Neural cell (in vitro differentiated cells): ENCODE data around the gene POU2F3. TPM values are rescaled to one million over a fixed set of nuclear protein-coding genes. Genes with fewer than 3 reads are reported as not detected.

Experiments used
- H2AFZ ChIP-seq: fragments of 200-600, 300-800 bp; sonication (generic), shearing (Covaris generic); 2 replicates; pipeline ENCODE4 v1.6.0; 2014; ENCODE audit warnings: low read depth, mild to moderate bottlenecking, antibody characterized with exemption, low read length, moderate library complexity
- H3F3A ChIP-seq: fragments of 200-600 bp; shearing (Covaris generic); 2 replicates; pipeline ENCODE4 v1.6.1; 2016; ENCODE audit warnings: mild to moderate bottlenecking, moderate library complexity, mixed read lengths, antibody characterized with exemption, low read length; ENCODE audit not compliant: insufficient read depth, poor library complexity, severe bottlenecking
- H3K27ac ChIP-seq: fragments of 200-600, 300-800 bp; sonication (generic), shearing (Covaris generic); 2 replicates; pipeline ENCODE4 v1.5.1; 2014; ENCODE audit warnings: mild to moderate bottlenecking, low read length, moderate library complexity
- H3K27me3 ChIP-seq: fragments of 300-800, 200-600 bp; sonication (generic), shearing (Covaris generic); 2 replicates; pipeline ENCODE4 v1.6.0; 2014; ENCODE audit warnings: mild to moderate bottlenecking, low read depth, low read length, moderate library complexity; ENCODE audit not compliant: insufficient read depth
- H3K36me3 ChIP-seq: fragments of 300-800, 200-600 bp; sonication (generic), shearing (Covaris generic); 2 replicates; pipeline ENCODE4 v1.5.1; 2014; ENCODE audit warnings: mild to moderate bottlenecking, antibody characterized with exemption, low read length, moderate library complexity; ENCODE audit not compliant: insufficient read depth
- H3K4me2 ChIP-seq: fragments of 300-800, 200-600 bp; sonication (generic), shearing (Covaris generic); 2 replicates; pipeline ENCODE4 v1.6.0; 2014; ENCODE audit warnings: mild to moderate bottlenecking, low read length
- H3K4me3 ChIP-seq: fragments of 300-800, 200-600 bp; sonication (generic), shearing (Covaris generic); 2 replicates; pipeline ENCODE4 v1.5.1; 2014; ENCODE audit warnings: mild to moderate bottlenecking, low read length, moderate library complexity
- H3K79me2 ChIP-seq: fragments of 200-600 bp; shearing (Covaris generic); replicated peaks from 2 replicates; pipeline ENCODE4 v1.6.0; 2014; ENCODE audit warnings: mild to moderate bottlenecking, low read length, moderate library complexity; ENCODE audit not compliant: insufficient read depth
- H3K9ac ChIP-seq: fragments of 300-800, 200-600 bp; sonication (generic), shearing (Covaris generic); 2 replicates; pipeline ENCODE4 v1.6.1; 2016; ENCODE audit warnings: mild to moderate bottlenecking, low read length, mixed read lengths
- H3K9me2 ChIP-seq: fragments of 200-600 bp; shearing (Covaris generic); 2 replicates; pipeline ENCODE4 v1.6.1; 2016; ENCODE audit warnings: mild to moderate bottlenecking, low read length, mixed read lengths; ENCODE audit not compliant: insufficient read depth
- H3K9me3 ChIP-seq: fragments of 200-600, 300-800 bp; sonication (generic), shearing (Covaris generic); 2 replicates; pipeline ENCODE4 v1.6.1; 2016; ENCODE audit warnings: mild to moderate bottlenecking, mixed run types, low read length, moderate library complexity, mixed read lengths
- H4K20me1 ChIP-seq: fragments of 200-600 bp; shearing (Covaris generic); 2 replicates; pipeline ENCODE4 v1.6.1; 2016; ENCODE audit warnings: mild to moderate bottlenecking, mixed run types; ENCODE audit not compliant: insufficient read depth
- CTCF ChIP-seq: fragments of 450-650 bp; IDR thresholded peaks from 2 replicates; pipeline ENCODE4 v1.5.1; 2014; ENCODE audit warnings: antibody characterized with exemption, mild to moderate bottlenecking, moderate library complexity; ENCODE audit not compliant: poor library complexity, severe bottlenecking
- EP300 ChIP-seq: fragments of 450-650 bp; conservative IDR thresholded peaks from 2 replicates; pipeline ENCODE4 v1.6.1; 2014; ENCODE audit warnings: antibody characterized with exemption, mild to moderate bottlenecking, moderate library complexity; ENCODE audit not compliant: poor library complexity, severe bottlenecking
- EZH2 ChIP-seq: fragments of 200-600, 300-800 bp; shearing (Covaris generic), sonication (generic); IDR thresholded peaks from 2 replicates; pipeline ENCODE4 v1.6.1; 2014; ENCODE audit warnings: antibody characterized with exemption, low read length, borderline replicate concordance, mild to moderate bottlenecking; ENCODE audit not compliant: insufficient read depth, poor library complexity, severe bottlenecking
- MXI1 ChIP-seq: fragments of 450-650 bp; conservative IDR thresholded peaks from 2 replicates; pipeline ENCODE4 v1.6.1; 2014; ENCODE audit warnings: antibody characterized with exemption, mild to moderate bottlenecking; ENCODE audit not compliant: poor library complexity, severe bottlenecking
- POLR2AphosphoS5 ChIP-seq: IDR thresholded peaks from 2 replicates; pipeline ENCODE4 v1.6.1; 2012
- RAD21 ChIP-seq: fragments of 450-650 bp; conservative IDR thresholded peaks from 2 replicates; pipeline ENCODE4 v1.6.1; 2014; ENCODE audit warnings: antibody characterized with exemption, mild to moderate bottlenecking, moderate library complexity
- REST ChIP-seq: IDR thresholded peaks from 2 replicates; pipeline ENCODE4 v1.6.1; 2012; ENCODE audit warnings: borderline replicate concordance
- SMC3 ChIP-seq: fragments of 450-650 bp; conservative IDR thresholded peaks from 2 replicates; pipeline ENCODE4 v1.6.1; 2014; ENCODE audit warnings: antibody characterized with exemption, mild to moderate bottlenecking, moderate library complexity; ENCODE audit not compliant: poor library complexity
- TAF1 ChIP-seq: IDR thresholded peaks from 2 replicates; pipeline ENCODE4 v1.6.1; 2012; ENCODE audit warnings: low read depth
- polyA plus RNA-seq: library from polyadenylated mRNA; depleted of rRNA; stranded (reverse); fragments of >200 nt; gene quantifications from 2 replicates; pipeline ENCODE4 v1.2.3, GENCODE V29; 2014

POU2F3 gene
- polyA plus RNA-seq, 1 donor from 2014 or later: not detected

- no peak overlapping the region for H3K27ac ChIP-seq
- no peaks in the 10 kb centered on the region for H3K9me3 ChIP-seq
- H3K36me3 ChIP-seq: no peaks in the 10 kb centered on the region
- peak overlapping the region; percentile 84 for H3K4me3 ChIP-seq
- H3K27me3 ChIP-seq: no peaks in the 10 kb centered on the region
- peaks cover 33% of the 10 kb centered on the region for H3K79me2 ChIP-seq
- no peaks in the 10 kb centered on the region for H3F3A ChIP-seq
- H3K4me2 ChIP-seq: peak overlapping the region; percentile 84
- no peaks in the 10 kb centered on the region for H3K9me2 ChIP-seq
- no peaks in the 10 kb centered on the region for H4K20me1 ChIP-seq
- TF ChIP-seq CTCF (no peak), SMC3 (no peak), EZH2 (no peak), RAD21 (no peak), REST (no peak)
- peak overlapping the region; percentile 77 for H3K9ac ChIP-seq
- peak overlapping the region; percentile 22 for H2AFZ ChIP-seq
Observed at GRCh38 chr11:120335556-120335907, 95.6 kb downstream of the POU2F3 start.

GRCh38 chr11:120335908-120336640 lies 96.1 kb downstream of the POU2F3 start, which contains the start of gene ARHGEF12:
Gene ARHGEF12 (plus strand): TSS chr11:120336413. CDS start chr11:120337244, 831 bp downstream.
- H3K27me3 ChIP-seq: no peaks in the 10 kb centered on the region
- no peaks in the 10 kb centered on the region for H3F3A ChIP-seq
- H3K36me3 ChIP-seq: no peaks in the 10 kb centered on the region
- H3K9me3 ChIP-seq: no peaks in the 10 kb centered on the region
- TF ChIP-seq REST (peak; percentile 60), EP300 (peak; percentile 54), TAF1 (peak; percentile 55), MXI1 (peak; percentile 65), RAD21 (peak; percentile 39), SMC3 (peak; percentile 60), EZH2 (no peak), POLR2AphosphoS5 (peak; percentile 80), CTCF (peak; percentile 74)
- peak within 1 kb of the TSS; percentile 22 for H2AFZ ChIP-seq
- H3K4me2 ChIP-seq: peak within 1 kb of the TSS; percentile 84
- H4K20me1 ChIP-seq: no peaks in the 10 kb centered on the region
- H3K79me2 ChIP-seq: peaks cover 38% of the 10 kb centered on the region
- peak within 1 kb of the TSS; percentile 77 for H3K9ac ChIP-seq
- peak within 1 kb of the TSS; percentile 33 for H3K27ac ChIP-seq
- H3K9me2 ChIP-seq: no peaks in the 10 kb centered on the region
- peak within 1 kb of the TSS; percentile 84 for H3K4me3 ChIP-seq
